ENCODE measurements around the gene SMYD3. TPM values are rescaled to one million over a fixed set of nuclear protein-coding genes. Genes with fewer than 3 reads are reported as not detected.

The SMYD3 gene
- total and polyA plus RNA-seq, 2 donors (not counting 1 experiment from before 2014, with no cell fraction given) = 9.7 to 37.2 TPM

- H3K79me2 ChIP-seq (ENCODE audit: control insufficient read depth, insufficient read depth, low read length) = no peaks in the 10 kb centered on the region
- Mint-ChIP-seq H3K9me3 (ENCODE audit: insufficient read depth) (no peaks in the 10 kb centered on the region), H3K27me3 (no peaks in the 10 kb centered on the region), H3K4me3 (no peak overlapping the region), H3K4me1 (peaks cover 1% of the 10 kb centered on the region), H3K27ac (no peak overlapping the region)
- H3K4me2 ChIP-seq (replicated peaks; ENCODE audit: low read depth, low read length, poor library complexity, severe bottlenecking) = no peak overlapping the region
- no peak overlapping the region for H3K9ac ChIP-seq (ENCODE audit: low read length)
- TF ChIP-seq EZH2 (IDR thresholded peaks at IDR 0.05; ENCODE audit: borderline replicate concordance, insufficient read depth, low read depth, low read length, poor library complexity, severe bottlenecking) = no peak
- no peak for TF ChIP-seq CTCF (IDR thresholded peaks at IDR 0.05)
- H3K27ac ChIP-seq (ENCODE audit: low read length in 2 of 2) = no peak overlapping the region
- no peaks in the 10 kb centered on the region for H4K20me1 ChIP-seq (ENCODE audit: control insufficient read depth, insufficient read depth, low read length, poor library complexity, severe bottlenecking)
- intact Hi-C loops (cut with micrococcal nuclease) = no loop called here
- WGBS (ENCODE audit: insufficient coverage) = no CpG with 5 or more reads among the region's 2 CpGs
- POLR2A ChIA-PET = no interaction called here
- H3K4me3 ChIP-seq (ENCODE audit: control extremely low read depth in 1 of 5, extremely low read depth in 1 of 5, insufficient read depth in 1 of 5, low read depth in 2 of 5, low read length in 4 of 5) = no peak overlapping the region
- H3K27me3 ChIP-seq (replicated peaks in 1 of 4; ENCODE audit: control extremely low read depth in 1 of 4, control insufficient read depth in 3 of 4, insufficient read depth in 4 of 4, low read length in 3 of 4) = no peaks in the 10 kb centered on the region
- no peaks in the 10 kb centered on the region for H3K36me3 ChIP-seq (replicated peaks in 1 of 2; ENCODE audit: control extremely low read depth in 1 of 2, control insufficient read depth in 1 of 2, extremely low read depth in 1 of 2, insufficient read depth in 2 of 2, low read length in 1 of 2)
- ATAC-seq (ENCODE audit: low read depth) (no peak), DNase-seq (no peak)
- no peak overlapping the region for H2AFZ ChIP-seq (ENCODE audit: insufficient read depth, low read depth, low read length, poor library complexity, severe bottlenecking)
- no peaks in the 10 kb centered on the region for H3K4me1 ChIP-seq (ENCODE audit: control insufficient read depth in 2 of 2, insufficient read depth in 2 of 2, low read length in 2 of 2)
- CTCF ChIA-PET = no interaction called here
- H3K9me3 ChIP-seq (ENCODE audit: control extremely low read depth in 1 of 3, control insufficient read depth in 2 of 3, insufficient read depth in 1 of 3, low read length in 2 of 3) = no peaks in the 10 kb centered on the region
Measured at GRCh38 chr1:246158131-246158530, 348.9 kb downstream of the SMYD3 start.

- Mint-ChIP-seq H3K4me1 (peaks cover 1% of the 10 kb centered on the region), H3K9me3 (ENCODE audit: insufficient read depth) (no peaks in the 10 kb centered on the region), H3K27ac (no peak overlapping the region), H3K4me3 (no peak overlapping the region), H3K27me3 (no peaks in the 10 kb centered on the region)
- H3K9ac ChIP-seq (ENCODE audit: low read length) = no peak overlapping the region
- TF ChIP-seq CTCF (IDR thresholded peaks at IDR 0.05) (no peak), EZH2 (IDR thresholded peaks at IDR 0.05; ENCODE audit: borderline replicate concordance, insufficient read depth, low read depth, low read length, poor library complexity, severe bottlenecking) (no peak)
- no peaks in the 10 kb centered on the region for H3K9me3 ChIP-seq (ENCODE audit: control extremely low read depth in 1 of 3, control insufficient read depth in 2 of 3, insufficient read depth in 1 of 3, low read length in 2 of 3)
- H3K4me2 ChIP-seq (replicated peaks; ENCODE audit: low read depth, low read length, poor library complexity, severe bottlenecking) = no peak overlapping the region
- no peak for ATAC-seq (ENCODE audit: low read depth)
- H3K27ac ChIP-seq (ENCODE audit: low read length in 2 of 2) = no peak overlapping the region
- intact Hi-C loops (cut with micrococcal nuclease) = no loop called here
- no peaks in the 10 kb centered on the region for H4K20me1 ChIP-seq (ENCODE audit: control insufficient read depth, insufficient read depth, low read length, poor library complexity, severe bottlenecking)
- H3K27me3 ChIP-seq (replicated peaks in 1 of 4; ENCODE audit: control extremely low read depth in 1 of 4, control insufficient read depth in 3 of 4, insufficient read depth in 4 of 4, low read length in 3 of 4) = no peaks in the 10 kb centered on the region
- H3K36me3 ChIP-seq (replicated peaks in 1 of 2; ENCODE audit: control extremely low read depth in 1 of 2, control insufficient read depth in 1 of 2, extremely low read depth in 1 of 2, insufficient read depth in 2 of 2, low read length in 1 of 2) = no peaks in the 10 kb centered on the region
- ChIA-PET CTCF (no interaction called here), POLR2A (no interaction called here)
- no peaks in the 10 kb centered on the region for H3K79me2 ChIP-seq (ENCODE audit: control insufficient read depth, insufficient read depth, low read length)
- WGBS (ENCODE audit: insufficient coverage) = no CpG with 5 or more reads among the region's 2 CpGs
- H3K4me3 ChIP-seq (ENCODE audit: control extremely low read depth in 1 of 5, extremely low read depth in 1 of 5, insufficient read depth in 1 of 5, low read depth in 2 of 5, low read length in 4 of 5) = no peak overlapping the region
- no peaks in the 10 kb centered on the region for H3K4me1 ChIP-seq (ENCODE audit: control insufficient read depth in 2 of 2, insufficient read depth in 2 of 2, low read length in 2 of 2)
- H2AFZ ChIP-seq (ENCODE audit: insufficient read depth, low read depth, low read length, poor library complexity, severe bottlenecking) = no peak overlapping the region
- no peak for DNase-seq
Measured at GRCh38 chr1:246157516-246157915, 349.6 kb downstream of the SMYD3 start.
